Heart left ventricle (tissue), 16 donors: Measurements from ENCODE around the gene MNAT1. TPM values are rescaled to one million over a fixed set of nuclear protein-coding genes. Genes with fewer than 3 reads are reported as not detected.

ENCODE experiments used
- ATAC-seq, 4 donors: fragments of 200-7000 bp; cut with Tn5 transposase; one replicate each; pipeline ENCODE4 v1.9.1; 2020 to 2022; ENCODE audit warnings: moderate library complexity in 4 of 4, mild to moderate bottlenecking in 3 of 4, moderate number of reproducible peaks in 1 of 4
- DNase-seq, 5 donors: peaks; one replicate each; pipeline ENCODE4 v3.0.0-alpha.2; 2020
- H3K27ac ChIP-seq, 12 donors: fragments of 200-600 bp; sonication (generic) in 4 of 12; one replicate each; pipeline versions ENCODE4 v1.5.0 to v1.8.0; 2016 to 2022; ENCODE audit warnings: mild to moderate bottlenecking in 2 of 12
- H3K27me3 ChIP-seq, 9 donors: fragments of 200-600 bp; sonication (generic) in 2 of 9; one replicate each; pipeline versions ENCODE4 v1.5.1 to v1.8.0; 2016 to 2022; ENCODE audit warnings: mild to moderate bottlenecking in 3 of 9
- H3K36me3 ChIP-seq, 9 donors: fragments of 200-600 bp; sonication (generic) in 2 of 9; one replicate each; pipeline versions ENCODE4 v1.5.0 to v1.8.0; 2018 to 2022; ENCODE audit warnings: mild to moderate bottlenecking in 2 of 9
- H3K4me1 ChIP-seq, 12 donors: fragments of 200-600 bp; sonication (generic) in 4 of 12; one replicate each; pipeline versions ENCODE4 v1.5.0 to v1.8.0; 2016 to 2022; ENCODE audit warnings: mild to moderate bottlenecking in 3 of 12
- H3K4me3 ChIP-seq, 12 donors: fragments of 200-600 bp; sonication (generic) in 4 of 12; one replicate each; pipeline versions ENCODE4 v1.5.0 to v1.8.0; 2017 to 2022; ENCODE audit warnings: mild to moderate bottlenecking in 9 of 12, moderate library complexity in 4 of 12
- H3K9me3 ChIP-seq, 12 donors: fragments of 200-600 bp; sonication (generic) in 4 of 12; one replicate each; pipeline versions ENCODE4 v1.5.0 to v1.8.0; 2016 to 2022; ENCODE audit warnings: mild to moderate bottlenecking in 1 of 12
- CTCF ChIP-seq, 12 donors: fragments of 200-600 bp; sonication (generic) in 4 of 12; IDR thresholded peaks; one replicate each; pipeline versions ENCODE4 v1.5.0 to v1.8.0; 2018 to 2022; ENCODE audit warnings: antibody characterized with exemption in 12 of 12, mild to moderate bottlenecking in 5 of 12
- POLR2A ChIP-seq, 2 donors: fragments of 450-650 bp; IDR thresholded peaks; one replicate each; pipeline ENCODE4 v1.6.1; 2017; ENCODE audit warnings: antibody characterized with exemption in 2 of 2, mild to moderate bottlenecking in 2 of 2, moderate library complexity in 2 of 2
- WGBS, 4 donors: extraction: QIAGEN DNeasy Blood & Tissue Kit in 2 of 4; methylation state at CpG; one replicate each; pipeline versions ENCODE4 v1.1.5 to v1.1.7; 2013 to 2018; 5-methylcytosine and 5-hydroxymethylcytosine counted together
- intact Hi-C, 10 donors: fragments of 100-400 bp; cut with DNase I; formaldehyde crosslinking; loops; one replicate each; pipeline versions ENCODE4 v1.11.1 to v1.14.2; 2022
- polyA plus RNA-seq, 2 donors: library from polyadenylated mRNA; stranded (reverse); fragments of 200-250 nt; gene quantifications; one replicate each; pipeline ENCODE4 v1.2.3, GENCODE V29; 2013
- total RNA-seq, 9 donors: library from RNA; depleted of rRNA in 2 of 9; stranded (reverse); fragments of >200 nt in 2 of 9; fragmentation: NEBNext Ultra II Directional in 3 of 9; extraction: Animal tissue kit (Norgen Biotek cat#: 25700) in 3 of 9; gene quantifications; one replicate each; pipeline versions ENCODE4 v1.1.0 to v1.2.4, GENCODE V29; 2016 to 2023
- donor health status: ischemic (EF 13 %, LVEDD 7.1; RV severe dilation, severe dysfunction).
- donor health status: healthy with polysubstance abuse.
- donor health status: DM: no; HTN: yes; CAD: no.
- donor health status: DM: no; HTN: no; CAD: no.
- donor health status: ischemic (EF 25% LVEDD 6.9; RV normal size, moderate dysfunction).
- donor health status: ischemic (EF 25% LVEDD 5.7; RV mildly dilated, moderate dysfunction).
- donor health status: healthy.
- donor health status: DM: yes; HTN: yes; CAD: no.
- donor health status: ischemic (EF 35%, LVEDD 5.7; RV mildly dilated, moderate dysfunction).
- donor health status: nonischemic (EF 11% LVEDD 7.7; RV severe dilation, severe dysfunction).
- donor health status: DM: yes; HTN: yes; CAD: no.
- donor health status: PGD.
- donor health status: ischemic (EF 29% LVEDD 5.4; RV normal size, mild dysfunction).
- donor health status: nonischemic (EF 23%, LVEDD 6.1; RV moderate dilation, normal function).

Gene MNAT1
- total and polyA plus RNA-seq, 11 donors = 18.9 to 32.6 (median 27.0) TPM

- Histone ChIP-seq H3K27ac (no peak overlapping the region), H3K27me3 (peaks cover 0 to 85% (median 9%) of the 10 kb centered on the region in 9 donors), H3K9me3 (no peaks in the 10 kb centered on the region), H3K4me1 (peaks cover 0 to 36% (median 12%) of the 10 kb centered on the region in 12 donors), H3K4me3 (peak overlapping the region; percentile 32 to 91 (median 68)), H3K36me3 (no peaks in the 10 kb centered on the region)
- 6 to 21% (median 8%) methylated on average over 42 to 70 of the region's 70 CpGs for WGBS, 4 donors
- ATAC-seq (peak in 3 of 4 donors; percentile 44 to 61 (median 46)), DNase-seq (peak in 4 of 5 donors; percentile 6 to 64 (median 34))
- intact Hi-C loops = no loop called here
- peak in 7 of 12 donors; percentile 21 to 50 (median 35) for TF ChIP-seq CTCF (IDR thresholded peaks at IDR 0.05)
- TF ChIP-seq POLR2A (IDR thresholded peaks at IDR 0.05) = no peak
These were observed 13.0 kb upstream of the MNAT1 start for GRCh38 chr14:60721326-60722106.

GRCh38 chr14:60722107-60722356, 12.5 kb upstream of the MNAT1 start:
- Histone ChIP-seq H3K27me3 (peaks cover 0 to 88% (median 9%) of the 10 kb centered on the region in 9 donors), H3K36me3 (no peaks in the 10 kb centered on the region), H3K9me3 (no peaks in the 10 kb centered on the region), H3K4me3 (peak overlapping the region; percentile 32 to 91 (median 68)), H3K27ac (no peak overlapping the region), H3K4me1 (peaks cover 0 to 36% (median 12%) of the 10 kb centered on the region in 12 donors)
- no peak for ATAC-seq
- DNase-seq = no peak
- TF ChIP-seq CTCF (IDR thresholded peaks at IDR 0.05) (no peak), POLR2A (IDR thresholded peaks at IDR 0.05) (no peak)
- WGBS, 4 donors = 1 to 3% (median 1%) methylated on average over 10 to 11 of the region's 11 CpGs
- intact Hi-C loops = no loop called here

- Histone ChIP-seq H3K9me3 (no peaks in the 10 kb centered on the region), H3K27ac (no peak overlapping the region), H3K4me3 (peak overlapping the region; percentile 25 to 91 (median 68)), H3K4me1 (peaks cover 0 to 36% (median 12%) of the 10 kb centered on the region in 12 donors), H3K27me3 (peaks cover 0 to 88% (median 11%) of the 10 kb centered on the region in 9 donors), H3K36me3 (no peaks in the 10 kb centered on the region)
- TF ChIP-seq CTCF (IDR thresholded peaks at IDR 0.05) (no peak), POLR2A (IDR thresholded peaks at IDR 0.05) (no peak)
- intact Hi-C loops = no loop called here
- DNase-seq (peak in 3 of 5 donors; percentile 20 to 58 (median 21)), ATAC-seq (peak in 1 of 4 donors; percentile 30)
- WGBS, 4 donors = 0 to 1% (median 1%) methylated on average over 32 to 60 of the region's 60 CpGs
These were observed 12.0 kb upstream of the MNAT1 start for GRCh38 chr14:60722357-60723115.
